SK-N-SH treated with all-trans-retinoic acid at 6 μM for 48 hours (cell line): ENCODE data around the gene FAM50B.

Experiments used
- ATAC-seq: fragments of 200-7000 bp; cut with Tn5 transposase; 3 replicates; pipeline ENCODE4 v1.9.1; 2020; ENCODE audit warnings: mild to moderate bottlenecking, moderate library complexity
- ARNTL ChIP-seq: fragments of 450-650 bp; formaldehyde crosslinking; IDR thresholded peaks from 2 replicates; pipeline ENCODE4 v1.5.0; 2020; ENCODE audit warnings: low read depth, mild to moderate bottlenecking, moderate library complexity, borderline replicate concordance
- CSDC2 ChIP-seq: fragments of 250-450 bp; sonication (Bioruptor Pico); IDR thresholded peaks from 2 replicates; pipeline ENCODE4 v1.5.0; 2020; ENCODE audit warnings: mild to moderate bottlenecking, moderate library complexity
- ESRRG ChIP-seq: fragments of 250-450 bp; sonication (Bioruptor Pico); IDR thresholded peaks from 2 replicates; pipeline ENCODE4 v1.6.1; 2021; ENCODE audit warnings: mild to moderate bottlenecking
- GLIS3 ChIP-seq: fragments of 250-450 bp; sonication (Bioruptor Pico); IDR thresholded peaks from 2 replicates; pipeline ENCODE4 v1.5.0; 2020; ENCODE audit warnings: mild to moderate bottlenecking, moderate library complexity
- PATZ1 ChIP-seq: fragments of 250-450 bp; sonication (Bioruptor Pico); IDR thresholded peaks from 2 replicates; pipeline ENCODE4 v1.8.0; 2020; ENCODE audit warnings: mild to moderate bottlenecking, moderate library complexity, borderline replicate concordance
- PPARA ChIP-seq: fragments of 250-450 bp; sonication (Bioruptor Pico); IDR thresholded peaks from 2 replicates; pipeline ENCODE4 v1.5.0; 2020; ENCODE audit warnings: mild to moderate bottlenecking, borderline replicate concordance
- RARB ChIP-seq: fragments of 250-450 bp; sonication (Bioruptor Pico); IDR thresholded peaks from 2 replicates; pipeline ENCODE4 v1.8.0; 2021; ENCODE audit warnings: mild to moderate bottlenecking, moderate library complexity
- SNAI2 ChIP-seq: fragments of 250-450 bp; sonication (Bioruptor Pico); IDR thresholded peaks from 2 replicates; pipeline ENCODE4 v1.5.0; 2020; ENCODE audit warnings: mild to moderate bottlenecking, moderate library complexity
- TCF4 ChIP-seq: fragments of 250-450 bp; sonication (Bioruptor Pico); IDR thresholded peaks from 2 replicates; pipeline ENCODE4 v1.8.0; 2021; ENCODE audit warnings: mild to moderate bottlenecking, moderate library complexity, borderline replicate concordance
- TOX ChIP-seq: fragments of 250-450 bp; sonication (Bioruptor Pico); IDR thresholded peaks from 2 replicates; pipeline ENCODE4 v1.8.0; 2021; ENCODE audit warnings: mild to moderate bottlenecking, moderate library complexity, borderline replicate concordance
- TSHZ2 ChIP-seq: fragments of 250-450 bp; sonication (Bioruptor Pico); IDR thresholded peaks from 2 replicates; pipeline ENCODE4 v1.5.0; 2020; ENCODE audit warnings: mild to moderate bottlenecking, moderate library complexity
- ZC3H10 ChIP-seq: fragments of 250-450 bp; sonication (Bioruptor Pico); IDR thresholded peaks from 2 replicates; pipeline ENCODE4 v1.5.1; 2021; ENCODE audit warnings: mild to moderate bottlenecking, moderate library complexity
- ZFP3 ChIP-seq: fragments of 250-450 bp; sonication (Bioruptor Pico); IDR thresholded peaks from 2 replicates; pipeline ENCODE4 v1.5.0; 2020; ENCODE audit warnings: mild to moderate bottlenecking, moderate library complexity
- ZFP30 ChIP-seq: fragments of 450-650 bp; formaldehyde crosslinking; IDR thresholded peaks from 2 replicates; pipeline ENCODE4 v1.5.0; 2022; ENCODE audit warnings: mild to moderate bottlenecking, moderate library complexity
- ZNF565 ChIP-seq: fragments of 450-650 bp; formaldehyde crosslinking; conservative IDR thresholded peaks from 2 replicates; pipeline ENCODE4 v1.5.0; 2020; ENCODE audit warnings: low read depth, mild to moderate bottlenecking, moderate library complexity
- ZNF70 ChIP-seq: fragments of 450-650 bp; formaldehyde crosslinking; IDR thresholded peaks from 2 replicates; pipeline ENCODE4 v1.5.0; 2020; ENCODE audit warnings: mild to moderate bottlenecking, moderate library complexity
- ZNF8 ChIP-seq: fragments of 450-650 bp; formaldehyde crosslinking; IDR thresholded peaks from 2 replicates; pipeline ENCODE4 v1.5.0; 2020; ENCODE audit warnings: mild to moderate bottlenecking, moderate library complexity
- TF ChIP-seq, protein P1 (sequence below): fragments of 250-450 bp; sonication (Bioruptor Pico); IDR thresholded peaks from 2 replicates; pipeline ENCODE4 v1.5.1; 2020; ENCODE audit warnings: low read depth, mild to moderate bottlenecking, moderate library complexity

The FAM50B gene, protein sequence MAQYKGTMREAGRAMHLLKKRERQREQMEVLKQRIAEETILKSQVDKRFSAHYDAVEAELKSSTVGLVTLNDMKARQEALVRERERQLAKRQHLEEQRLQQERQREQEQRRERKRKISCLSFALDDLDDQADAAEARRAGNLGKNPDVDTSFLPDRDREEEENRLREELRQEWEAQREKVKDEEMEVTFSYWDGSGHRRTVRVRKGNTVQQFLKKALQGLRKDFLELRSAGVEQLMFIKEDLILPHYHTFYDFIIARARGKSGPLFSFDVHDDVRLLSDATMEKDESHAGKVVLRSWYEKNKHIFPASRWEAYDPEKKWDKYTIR

GRCh38 chr6:3848925-3849605 is at the start of gene FAM50B:
Gene FAM50B, plus strand, starts transcription at chr6:3849373. Its CDS starts 439 bp downstream, at chr6:3849812.
- ATAC-seq = peak; percentile 98
- TF ChIP-seq CSDC2 (CRISPR knock-in tag) (peak; percentile 67), ZFP30 (CRISPR knock-in tag) (no peak), TSHZ2 (peak; percentile 52; the same call in 1 of the 2 replicates)
- TF ChIP-seq, all 23 proteins: peak for 2

DNA sequence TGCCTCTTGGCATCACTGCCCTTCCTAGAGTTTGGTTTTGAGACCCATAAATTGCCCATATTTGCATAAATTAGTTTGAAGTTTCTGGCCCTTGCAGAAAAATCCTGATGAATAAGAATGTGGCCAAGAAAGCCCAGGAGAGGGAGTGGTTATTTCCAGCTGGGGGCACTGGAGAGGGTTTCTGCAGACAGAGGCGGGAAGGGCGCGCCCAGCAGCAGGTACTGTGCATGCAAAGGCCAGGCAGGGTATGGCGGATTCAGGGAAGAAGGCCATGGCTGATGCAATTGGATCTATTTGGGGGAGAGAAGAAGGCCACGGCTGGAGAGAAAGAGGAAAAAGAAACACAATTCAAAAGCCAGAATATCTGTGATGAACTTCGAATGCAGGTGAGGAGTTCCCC is 49.5 kb upstream of the FAM50B start:
- TF ChIP-seq ZFP30 (CRISPR knock-in tag) (no peak), GLIS3 (CRISPR knock-in tag) (no peak), ZNF70 (CRISPR knock-in tag) (no peak), ZNF565 (CRISPR knock-in tag) (no peak)
- ATAC-seq = no peak

DNA sequence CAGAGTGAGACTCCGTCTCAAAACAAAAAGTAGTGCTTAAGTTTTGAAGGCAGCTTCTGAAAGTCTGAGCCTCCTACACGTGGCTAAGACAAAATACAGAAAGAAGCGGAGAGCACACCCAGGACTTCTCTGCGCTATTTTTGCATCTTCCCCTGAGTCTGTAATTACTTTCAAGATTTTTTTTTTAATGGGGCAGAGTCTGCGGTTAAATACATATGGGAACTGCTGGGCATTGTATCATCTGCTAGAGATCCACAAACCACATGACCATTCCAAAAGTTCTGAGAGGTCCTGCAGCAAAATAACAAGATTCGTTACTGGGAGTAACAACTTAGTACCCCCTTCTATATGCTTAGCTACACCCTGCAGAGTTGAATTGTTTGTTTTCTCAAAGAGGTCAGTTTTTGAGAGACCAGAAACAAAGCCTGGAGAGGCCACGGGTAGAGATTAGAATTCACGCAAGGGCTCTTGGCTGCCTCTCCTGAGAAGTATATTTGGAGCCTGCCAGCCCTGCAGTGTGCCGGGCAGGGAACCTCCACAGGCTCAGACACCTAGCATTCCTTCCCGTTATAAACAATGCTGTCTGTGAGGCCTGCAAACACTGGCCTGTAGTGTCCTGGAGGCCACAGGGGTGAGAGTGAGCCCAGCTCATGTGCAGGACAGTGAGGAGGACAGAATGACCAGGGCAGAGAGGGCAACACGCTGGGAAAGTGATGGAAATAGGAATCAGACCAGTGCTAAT is 48.2 kb upstream of the FAM50B start:
- ATAC-seq = no peak
- TF ChIP-seq TSHZ2 (no peak), ZFP3 (CRISPR knock-in tag) (no peak), ARNTL (CRISPR knock-in tag) (no peak), ZC3H10 (no peak), ZNF565 (CRISPR knock-in tag) (no peak), ZNF70 (CRISPR knock-in tag) (no peak), SNAI2 (CRISPR knock-in tag) (no peak), ESRRG (CRISPR knock-in tag) (no peak), ZNF8 (CRISPR knock-in tag) (no peak), PATZ1 (CRISPR knock-in tag) (no peak), PPARA (CRISPR knock-in tag) (no peak), CSDC2 (CRISPR knock-in tag) (no peak), TOX (no peak), RARB (CRISPR knock-in tag) (no peak), TCF4 (CRISPR knock-in tag) (no peak)
- TF ChIP-seq, protein P1, sequence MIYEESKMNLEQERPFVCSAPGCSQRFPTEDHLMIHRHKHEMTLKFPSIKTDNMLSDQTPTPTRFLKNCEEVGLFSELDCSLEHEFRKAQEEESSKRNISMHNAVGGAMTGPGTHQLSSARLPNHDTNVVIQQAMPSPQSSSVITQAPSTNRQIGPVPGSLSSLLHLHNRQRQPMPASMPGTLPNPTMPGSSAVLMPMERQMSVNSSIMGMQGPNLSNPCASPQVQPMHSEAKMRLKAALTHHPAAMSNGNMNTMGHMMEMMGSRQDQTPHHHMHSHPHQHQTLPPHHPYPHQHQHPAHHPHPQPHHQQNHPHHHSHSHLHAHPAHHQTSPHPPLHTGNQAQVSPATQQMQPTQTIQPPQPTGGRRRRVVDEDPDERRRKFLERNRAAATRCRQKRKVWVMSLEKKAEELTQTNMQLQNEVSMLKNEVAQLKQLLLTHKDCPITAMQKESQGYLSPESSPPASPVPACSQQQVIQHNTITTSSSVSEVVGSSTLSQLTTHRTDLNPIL (CRISPR knock-in tag) = no peak
